Activated CD4-positive, alpha-beta T cell treated with anti-CD3 and anti-CD28 coated beads, Interleukin-10, Interleukin-2, amounts not matched to agents 100 ng/mL and 50 ng/mL, durations not matched to agents 16 hours and 8 hours (primary cell): ENCODE measurements around the gene LYSET.
"Not testable (repeated sequence)": the region's sequence is repeated elsewhere in the genome, so short reads cannot be mapped to it uniquely, and the experiment has no call there.

Experiments
- DNase-seq: peaks from one replicate; pipeline ENCODE4 v3.0.0-alpha.2; 2020

The LYSET gene

GRCh38 chr14:93230539-93230938 is 45.4 kb downstream of the LYSET start:
- DNase-seq, result no peak

- DNase-seq, result no peak
Observed at GRCh38 chr14:93231129-93231979, 46.2 kb downstream of the LYSET start.

- DNase-seq, result no peak
Observed at GRCh38 chr14:93232159-93232558, 47.0 kb downstream of the LYSET start.

GRCh38 chr14:93233078-93233477 is 48.0 kb downstream of the LYSET start:
- DNase-seq, result not testable (repeated sequence)

GRCh38 chr14:93234798-93235197 is 49.7 kb downstream of the LYSET start:
- no peak for DNase-seq
